Neutrophil (primary cell): Measurements from ENCODE around the gene UTP20.
"Not testable (repeated sequence)": the region's sequence is repeated elsewhere in the genome, so short reads cannot be mapped to it uniquely, and the experiment has no call there.

ENCODE experiments used
- H3K27ac ChIP-seq: fragments of 200-600 bp; sonication (generic); 2 replicates; pipeline ENCODE4 v1.5.1; 2016; ENCODE audit warnings: mild to moderate bottlenecking, moderate library complexity
- H3K27me3 ChIP-seq: fragments of 200-600 bp; sonication (generic); 2 replicates; pipeline ENCODE4 v1.6.0; 2016; ENCODE audit warnings: mild to moderate bottlenecking
- H3K36me3 ChIP-seq: fragments of 200-600 bp; sonication (generic); 2 replicates; pipeline ENCODE4 v1.5.1; 2017
- H3K4me1 ChIP-seq, 2 experiments: fragments of 200-600 bp in 1 of 2; sonication (generic) in 1 of 2; 1 replicate in 1 of 2; 2 replicates in 1 of 2; pipeline versions ENCODE4 v1.5.1 to v1.6.1; 2013 to 2016; ENCODE audit warnings: low read depth in 1 of 2, low read length in 1 of 2, mild to moderate bottlenecking in 1 of 2, moderate library complexity in 1 of 2; ENCODE audit not compliant: control insufficient read depth in 1 of 2, insufficient read depth in 1 of 2
- H3K4me3 ChIP-seq, 2 experiments: fragments of 200-600 bp in 1 of 2; sonication (generic) in 1 of 2; 1 replicate in 1 of 2; 2 replicates in 1 of 2; pipeline ENCODE4 v1.5.1; 2013 to 2016; ENCODE audit warnings: low read depth in 1 of 2, low read length in 1 of 2, mild to moderate bottlenecking in 1 of 2, moderate library complexity in 1 of 2
- H3K9me3 ChIP-seq: fragments of 200-600 bp; sonication (generic); 2 replicates; pipeline ENCODE4 v1.5.1; 2016
- CTCF ChIP-seq: fragments of 200-600 bp; sonication (generic); IDR thresholded peaks from 2 replicates; pipeline ENCODE4 v1.5.1; 2016; ENCODE audit warnings: antibody characterized with exemption

The UTP20 gene

GRCh38 chr12:101414533-101415119 lies 134.7 kb downstream of the UTP20 start:
- Histone ChIP-seq H3K4me1 (no peaks in the 10 kb centered on the region), H3K27me3 (no peaks in the 10 kb centered on the region), H3K27ac (no peak overlapping the region), H3K9me3 (no peaks in the 10 kb centered on the region), H3K4me3 (no peak overlapping the region), H3K36me3 (no peaks in the 10 kb centered on the region)
- no peak for TF ChIP-seq CTCF

- H3K9me3 ChIP-seq, result no peaks in the 10 kb centered on the region
- H3K4me3 ChIP-seq, result no peak overlapping the region
- H3K36me3 ChIP-seq, result no peaks in the 10 kb centered on the region
- no peaks in the 10 kb centered on the region for H3K27me3 ChIP-seq
- H3K4me1 ChIP-seq, result no peaks in the 10 kb centered on the region
- TF ChIP-seq CTCF, result no peak
- no peak overlapping the region for H3K27ac ChIP-seq
Observed at GRCh38 chr12:101415228-101415627, 135.3 kb downstream of the UTP20 start.

- not testable (repeated sequence) for H3K4me1 ChIP-seq, H3K36me3 ChIP-seq, H3K4me3 ChIP-seq, H3K27me3 ChIP-seq, H3K27ac ChIP-seq, H3K9me3 ChIP-seq
Observed at GRCh38 chr12:101422066-101422465, 142.2 kb downstream of the UTP20 start.

- no peaks in the 10 kb centered on the region for H3K9me3 ChIP-seq
- no peak overlapping the region for H3K27ac ChIP-seq
- H3K36me3 ChIP-seq, result no peaks in the 10 kb centered on the region
- H3K4me3 ChIP-seq, result no peak overlapping the region
- no peaks in the 10 kb centered on the region for H3K27me3 ChIP-seq
- no peaks in the 10 kb centered on the region for H3K4me1 ChIP-seq
- no peak for TF ChIP-seq CTCF
Observed at GRCh38 chr12:101424620-101425019, 144.7 kb downstream of the UTP20 start.

- Histone ChIP-seq H3K4me3 (no peak overlapping the region), H3K27ac (no peak overlapping the region), H3K9me3 (no peaks in the 10 kb centered on the region), H3K36me3 (no peaks in the 10 kb centered on the region), H3K27me3 (no peaks in the 10 kb centered on the region), H3K4me1 (no peaks in the 10 kb centered on the region)
- TF ChIP-seq CTCF, result no peak
Observed at GRCh38 chr12:101430456-101430855, 150.6 kb downstream of the UTP20 start.

- Histone ChIP-seq H3K4me3 (no peak overlapping the region), H3K27ac (no peak overlapping the region), H3K36me3 (no peaks in the 10 kb centered on the region), H3K9me3 (no peaks in the 10 kb centered on the region), H3K27me3 (no peaks in the 10 kb centered on the region), H3K4me1 (no peaks in the 10 kb centered on the region)
- no peak for TF ChIP-seq CTCF
Observed at GRCh38 chr12:101436136-101436535, 156.2 kb downstream of the UTP20 start.
